GM12878 (cell line): ENCODE data around the gene IGFLR1. TPM values are rescaled to one million over a fixed set of nuclear protein-coding genes. Genes with fewer than 3 reads are reported as not detected.

Experiments
- ATF7 ChIP-seq: fragments of 450-650 bp; IDR thresholded peaks from 2 replicates; pipeline ENCODE4 v1.6.1; 2016; ENCODE audit warnings: low read depth, mild to moderate bottlenecking
- CEBPB ChIP-seq, 2 experiments: fragments of 150-350 bp in 1 of 2; IDR thresholded peaks; 2 replicates each; pipeline ENCODE4 v1.6.1; 2012 to 2014; ENCODE audit warnings: low read depth in 2 of 2, low read length in 2 of 2, borderline replicate concordance in 1 of 2, inconsistent platforms in 1 of 2
- CREM ChIP-seq: IDR thresholded peaks from 2 replicates; pipeline ENCODE4 v1.6.1; 2014; ENCODE audit warnings: antibody characterized with exemption, low read depth
- FOXK2 ChIP-seq: fragments of 450-650 bp; IDR thresholded peaks from 2 replicates; pipeline ENCODE4 v1.6.1; 2017; ENCODE audit warnings: mild to moderate bottlenecking, moderate library complexity
- HCFC1 ChIP-seq: fragments of 150-350 bp; IDR thresholded peaks from 2 replicates; pipeline ENCODE4 v1.6.1; 2014; ENCODE audit warnings: low read length
- IKZF2 ChIP-seq, 2 experiments: fragments of 450-650 bp; IDR thresholded peaks; 2 replicates each; pipeline ENCODE4 v1.6.1; 2017; ENCODE audit warnings: mild to moderate bottlenecking in 2 of 2, moderate library complexity in 2 of 2
- MLLT1 ChIP-seq: fragments of 450-650 bp; IDR thresholded peaks from 2 replicates; pipeline ENCODE4 v1.6.1; 2016; ENCODE audit warnings: mild to moderate bottlenecking
- NBN ChIP-seq: fragments of 450-650 bp; IDR thresholded peaks from 2 replicates; pipeline ENCODE4 v1.6.1; 2016
- NFIC ChIP-seq: IDR thresholded peaks from 2 replicates; pipeline ENCODE4 v1.6.1; 2012; ENCODE audit warnings: low read depth, mild to moderate bottlenecking, inconsistent platforms, low read length, moderate library complexity
- NFXL1 ChIP-seq: fragments of 450-650 bp; IDR thresholded peaks from 2 replicates; pipeline ENCODE4 v1.6.1; 2017; ENCODE audit warnings: antibody characterized with exemption, mild to moderate bottlenecking, borderline replicate concordance
- NFYB ChIP-seq: IDR thresholded peaks from 2 replicates; pipeline ENCODE4 v1.6.1; 2011; ENCODE audit warnings: low read depth, mild to moderate bottlenecking, low read length, improper control_type of control experiment, moderate library complexity; ENCODE audit not compliant: insufficient read depth
- NR2F1 ChIP-seq: fragments of 450-650 bp; conservative IDR thresholded peaks from 2 replicates; pipeline ENCODE4 v1.6.1; 2017; ENCODE audit warnings: mild to moderate bottlenecking
- PAX8 ChIP-seq: fragments of 450-650 bp; IDR thresholded peaks from 2 replicates; pipeline ENCODE4 v1.6.1; 2017; ENCODE audit warnings: mild to moderate bottlenecking, moderate library complexity
- POLR2AphosphoS2 ChIP-seq: IDR thresholded peaks from 2 replicates; pipeline ENCODE4 v1.6.1; 2011; ENCODE audit warnings: low read depth, mild to moderate bottlenecking, low read length, improper control_type of control experiment, moderate library complexity
- RAD21 ChIP-seq: IDR thresholded peaks from 2 replicates; pipeline ENCODE4 v1.6.1; 2011; ENCODE audit warnings: mild to moderate bottlenecking, low read depth, low read length, moderate library complexity; ENCODE audit not compliant: insufficient read depth
- RBBP5 ChIP-seq: fragments of 200-600 bp; sonication (generic); conservative IDR thresholded peaks from 2 replicates; pipeline ENCODE4 v1.6.1; 2016
- SIN3A ChIP-seq: IDR thresholded peaks from 2 replicates; pipeline ENCODE4 v1.6.1; 2012; ENCODE audit warnings: low read depth, low read length, improper control_type of control experiment
- SMAD1 ChIP-seq: fragments of 450-650 bp; IDR thresholded peaks from 2 replicates; pipeline ENCODE4 v1.6.1; 2018; ENCODE audit warnings: mild to moderate bottlenecking, low read depth; ENCODE audit not compliant: partially characterized antibody
- TCF7 ChIP-seq: IDR thresholded peaks from 2 replicates; pipeline ENCODE4 v1.6.1; 2014; ENCODE audit warnings: antibody characterized with exemption, borderline replicate concordance
- YBX1 ChIP-seq: fragments of 450-650 bp; IDR thresholded peaks from 2 replicates; pipeline ENCODE4 v1.6.1; 2016; ENCODE audit warnings: antibody characterized with exemption
- ZNF207 ChIP-seq: fragments of 450-650 bp; IDR thresholded peaks from 2 replicates; pipeline ENCODE4 v1.6.1; 2014; ENCODE audit warnings: antibody characterized with exemption, mild to moderate bottlenecking, borderline replicate concordance
- ZNF24 ChIP-seq: fragments of 450-650 bp; IDR thresholded peaks from 2 replicates; pipeline ENCODE4 v1.6.1; 2017; ENCODE audit warnings: antibody characterized with exemption, mild to moderate bottlenecking
- ZNF384 ChIP-seq: IDR thresholded peaks from 2 replicates; pipeline ENCODE4 v1.6.1; 2012; ENCODE audit warnings: low read depth, mild to moderate bottlenecking, low read length, improper control_type of control experiment, borderline replicate concordance
- polyA plus RNA-seq, 11 experiments: library from polyadenylated mRNA; depleted of rRNA in 4 of 11; unstranded in 6 of 11; stranded (reverse) in 5 of 11; fragments of >200 nt; fragmentation: Nextera tagmentation in 4 of 11; fragmentation: Illumina TruSeq in 1 of 11; extraction: Ambion mirVana in 4 of 11; extraction: Trizol in 1 of 11; gene quantifications; 1 replicate in 1 of 11; 2 replicates in 10 of 11; pipeline versions ENCODE4 v1.2.1 to v1.2.3, GENCODE V29; 2011 to 2016; ENCODE audit warnings: inconsistent platforms in 2 of 11, missing spikeins in 2 of 11, low read depth in 1 of 11
- total RNA-seq, 4 experiments: library from RNA; depleted of rRNA in 3 of 4; stranded (reverse); fragments of >200 nt in 3 of 4; fragmentation: Illumina TruSeq in 1 of 4; extraction: Trizol in 1 of 4; gene quantifications; 2 replicates each; pipeline versions ENCODE4 v1.2.1 to v1.2.3, GENCODE V29; 2013 to 2021
- TF ChIP-seq, protein P1 (sequence below): fragments of 150-350 bp; IDR thresholded peaks from 2 replicates; pipeline ENCODE4 v1.6.1; 2014; ENCODE audit warnings: mild to moderate bottlenecking, low read depth, low read length
- TF ChIP-seq, protein P2 (sequence below): IDR thresholded peaks from 2 replicates; pipeline ENCODE4 v1.6.1; 2012; ENCODE audit warnings: low read depth, low read length, improper control_type of control experiment
- TF ChIP-seq, protein P3 (sequence below): IDR thresholded peaks from 2 replicates; pipeline ENCODE4 v1.6.1; 2012; ENCODE audit warnings: low read depth, low read length, improper control_type of control experiment
- TF ChIP-seq, protein P4 (sequence below): fragments of 450-650 bp; IDR thresholded peaks from 2 replicates; pipeline ENCODE4 v1.6.1; 2016; ENCODE audit warnings: mild to moderate bottlenecking

The IGFLR1 gene
- total and polyA plus RNA-seq, 10 of the 15 experiments (the other 5 are each of a cell fraction or from before 2014, with no cell fraction given) = 2.5 to 39.9 (median 24.8) TPM

GRCh38 chr19:35740423-35741202 lies 1.6 kb downstream of the IGFLR1 start (continued):
- no peak for TF ChIP-seq NFXL1
- peak; percentile 85; the same call in 1 of the 2 replicates for TF ChIP-seq POLR2AphosphoS2
- TF ChIP-seq CEBPB (IDR thresholded peaks at IDR 0.05; ENCODE audit: borderline replicate concordance in 1 of 2, low read depth in 2 of 2, low read length in 2 of 2) = no peak
- no peak for TF ChIP-seq ZNF24
- TF ChIP-seq YBX1 = no peak
- TF ChIP-seq ZNF207 = peak; percentile 75; the same call in 1 of the 2 replicates
- TF ChIP-seq SIN3A = peak; percentile 35; the same call in 1 of the 2 replicates
- TF ChIP-seq, protein P1, sequence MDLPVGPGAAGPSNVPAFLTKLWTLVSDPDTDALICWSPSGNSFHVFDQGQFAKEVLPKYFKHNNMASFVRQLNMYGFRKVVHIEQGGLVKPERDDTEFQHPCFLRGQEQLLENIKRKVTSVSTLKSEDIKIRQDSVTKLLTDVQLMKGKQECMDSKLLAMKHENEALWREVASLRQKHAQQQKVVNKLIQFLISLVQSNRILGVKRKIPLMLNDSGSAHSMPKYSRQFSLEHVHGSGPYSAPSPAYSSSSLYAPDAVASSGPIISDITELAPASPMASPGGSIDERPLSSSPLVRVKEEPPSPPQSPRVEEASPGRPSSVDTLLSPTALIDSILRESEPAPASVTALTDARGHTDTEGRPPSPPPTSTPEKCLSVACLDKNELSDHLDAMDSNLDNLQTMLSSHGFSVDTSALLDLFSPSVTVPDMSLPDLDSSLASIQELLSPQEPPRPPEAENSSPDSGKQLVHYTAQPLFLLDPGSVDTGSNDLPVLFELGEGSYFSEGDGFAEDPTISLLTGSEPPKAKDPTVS = no peak
- peak; percentile 34; the same call in 1 of the 2 replicates for TF ChIP-seq ATF7
- TF ChIP-seq MLLT1 = no peak; the same call in 1 of the 2 replicates
- peak; percentile 92 for TF ChIP-seq NBN
- TF ChIP-seq NR2F1 = peak; percentile 82
- TF ChIP-seq SMAD1 = peak; percentile 33
- no peak for TF ChIP-seq HCFC1
- TF ChIP-seq RAD21 = peak; percentile 7; the same call in 1 of the 2 replicates
- TF ChIP-seq, protein P2, sequence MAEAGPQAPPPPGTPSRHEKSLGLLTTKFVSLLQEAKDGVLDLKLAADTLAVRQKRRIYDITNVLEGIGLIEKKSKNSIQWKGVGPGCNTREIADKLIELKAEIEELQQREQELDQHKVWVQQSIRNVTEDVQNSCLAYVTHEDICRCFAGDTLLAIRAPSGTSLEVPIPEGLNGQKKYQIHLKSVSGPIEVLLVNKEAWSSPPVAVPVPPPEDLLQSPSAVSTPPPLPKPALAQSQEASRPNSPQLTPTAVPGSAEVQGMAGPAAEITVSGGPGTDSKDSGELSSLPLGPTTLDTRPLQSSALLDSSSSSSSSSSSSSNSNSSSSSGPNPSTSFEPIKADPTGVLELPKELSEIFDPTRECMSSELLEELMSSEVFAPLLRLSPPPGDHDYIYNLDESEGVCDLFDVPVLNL = no peak
- no peak for TF ChIP-seq NFIC
- TF ChIP-seq ZNF384 = no peak
- TF ChIP-seq, protein P3, sequence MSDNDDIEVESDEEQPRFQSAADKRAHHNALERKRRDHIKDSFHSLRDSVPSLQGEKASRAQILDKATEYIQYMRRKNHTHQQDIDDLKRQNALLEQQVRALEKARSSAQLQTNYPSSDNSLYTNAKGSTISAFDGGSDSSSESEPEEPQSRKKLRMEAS = 0 out of 2 replicates have a peak, but pooled peaks have one; percentile 3
- TF ChIP-seq TCF7 = no peak
- TF ChIP-seq IKZF2 (IDR thresholded peaks at IDR 0.05) = peak in 1 of 2 experiments; percentile 17; a peak in 2 of 4 replicates
- no peak; the same call in 1 of the 2 replicates for TF ChIP-seq FOXK2
- TF ChIP-seq CREM = no peak; the same call in 1 of the 2 replicates
- TF ChIP-seq, protein P4, sequence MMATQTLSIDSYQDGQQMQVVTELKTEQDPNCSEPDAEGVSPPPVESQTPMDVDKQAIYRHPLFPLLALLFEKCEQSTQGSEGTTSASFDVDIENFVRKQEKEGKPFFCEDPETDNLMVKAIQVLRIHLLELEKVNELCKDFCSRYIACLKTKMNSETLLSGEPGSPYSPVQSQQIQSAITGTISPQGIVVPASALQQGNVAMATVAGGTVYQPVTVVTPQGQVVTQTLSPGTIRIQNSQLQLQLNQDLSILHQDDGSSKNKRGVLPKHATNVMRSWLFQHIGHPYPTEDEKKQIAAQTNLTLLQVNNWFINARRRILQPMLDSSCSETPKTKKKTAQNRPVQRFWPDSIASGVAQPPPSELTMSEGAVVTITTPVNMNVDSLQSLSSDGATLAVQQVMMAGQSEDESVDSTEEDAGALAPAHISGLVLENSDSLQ = peak; percentile 90
- no peak for TF ChIP-seq RBBP5
- peak; percentile 74; the same call in 1 of the 2 replicates for TF ChIP-seq NFYB
- no peak for TF ChIP-seq PAX8
